Measurements from ENCODE around the gene RFXAP. TPM values are rescaled to one million over a fixed set of nuclear protein-coding genes. Genes with fewer than 3 reads are reported as not detected.

Gene RFXAP
- total RNA-seq, 2 experiments from 2014 or later: 10.0 to 34.1 TPM

GRCh38 chr13:36837354-36838092, 18.5 kb downstream of the RFXAP start:
- POLR2A ChIA-PET: interaction anchor here (0.5 to 0.7 kb wide), 2 partner anchors 860 to 898 kb away, joined by 3 read pairs; no protein-coding TSS in a partner anchor
- Histone ChIP-seq H3K4me3 (ENCODE audit: low read depth, low read length, poor library complexity, severe bottlenecking) (no peak overlapping the region), H2AFZ (ENCODE audit: low read length) (no peak overlapping the region), H3K9me2 (ENCODE audit: insufficient read depth, low read length) (no peaks in the 10 kb centered on the region), H3K36me3 (ENCODE audit: insufficient read depth, low read length) (peaks cover 8% of the 10 kb centered on the region; the same call in 1 of the 2 replicates), H3K9me3 (ENCODE audit: low read length) (no peaks in the 10 kb centered on the region), H3K4me2 (ENCODE audit: low read length) (no peak overlapping the region), H4K20me1 (ENCODE audit: insufficient read depth, low read length) (peaks cover 4% of the 10 kb centered on the region; the same call in 1 of the 2 replicates), H3K27ac (ENCODE audit: low read depth, low read length, poor library complexity, severe bottlenecking) (no peak overlapping the region), H3K79me2 (ENCODE audit: insufficient read depth, low read depth, low read length) (no peaks in the 10 kb centered on the region), H3K4me1 (ENCODE audit: insufficient read depth, low read length, poor library complexity, severe bottlenecking) (no peaks in the 10 kb centered on the region)
- CTCF ChIA-PET (ENCODE audit: unreplicated experiment): no interaction called here
- BruUV-seq (replicated peaks): no TSS peak
- TF ChIP-seq CTCF (conservative IDR thresholded peaks at IDR 0.05; ENCODE audit: low read length) (no peak), EZH2phosphoT487 (IDR thresholded peaks at IDR 0.05; ENCODE audit: borderline replicate concordance, low read depth, low read length) (no peak)
- DNase-seq (ENCODE audit: low spot score): no peak
- intact Hi-C loops (cut with micrococcal nuclease; ENCODE audit: unreplicated experiment): no loop called here

- POLR2A ChIA-PET: interaction anchor here (0.6 kb wide), 1 partner anchor 35 kb away, joined by 3 read pairs; no protein-coding TSS in a partner anchor
Observed at GRCh38 chr13:36839281-36839680, 20.3 kb downstream of the RFXAP start.

More at GRCh38 chr13:36839281-36839680, 20.3 kb downstream of the RFXAP start:
- Histone ChIP-seq H3K9me3 (ENCODE audit: low read length) (no peaks in the 10 kb centered on the region), H3K27ac (ENCODE audit: low read depth, low read length, poor library complexity, severe bottlenecking) (no peak overlapping the region), H3K9me2 (ENCODE audit: insufficient read depth, low read length) (no peaks in the 10 kb centered on the region), H3K4me1 (ENCODE audit: insufficient read depth, low read length, poor library complexity, severe bottlenecking) (no peaks in the 10 kb centered on the region), H3K4me2 (ENCODE audit: low read length) (no peak overlapping the region), H3K79me2 (ENCODE audit: insufficient read depth, low read depth, low read length) (no peaks in the 10 kb centered on the region), H2AFZ (ENCODE audit: low read length) (no peak overlapping the region), H3K4me3 (ENCODE audit: low read depth, low read length, poor library complexity, severe bottlenecking) (no peak overlapping the region), H3K36me3 (ENCODE audit: insufficient read depth, low read length) (peaks cover 13% of the 10 kb centered on the region), H4K20me1 (ENCODE audit: insufficient read depth, low read length) (peaks cover 2% of the 10 kb centered on the region; the same call in 1 of the 2 replicates)
- intact Hi-C loops (cut with micrococcal nuclease; ENCODE audit: unreplicated experiment): no loop called here
- CTCF ChIA-PET (ENCODE audit: unreplicated experiment): no interaction called here
- TF ChIP-seq EZH2phosphoT487 (IDR thresholded peaks at IDR 0.05; ENCODE audit: borderline replicate concordance, low read depth, low read length) (no peak), CTCF (conservative IDR thresholded peaks at IDR 0.05; ENCODE audit: low read length) (no peak)
- no peak for DNase-seq (ENCODE audit: low spot score)
- no TSS peak for BruUV-seq (replicated peaks)
